GM11168 (cell line): Measurements from ENCODE around the gene JAK3.

Experiments used
- in situ Hi-C: fragments of 300-500 bp; cut with MboI; formaldehyde crosslinking; loops from one replicate; pipeline ENCODE4 v1.12.0; 2022; ENCODE audit warnings: low sequenced_read_pairs; ENCODE audit not compliant: unreplicated experiment

The JAK3 gene

GRCh38 chr19:17841810-17842662 is 5.7 kb downstream of the JAK3 start:
- in situ Hi-C loops, result no loop called here

GRCh38 chr19:17841371-17841809 is 6.4 kb downstream of the JAK3 start:
- in situ Hi-C loops, result no loop called here

GRCh38 chr19:17840019-17840418 is 7.8 kb downstream of the JAK3 start:
- in situ Hi-C loops, result no loop called here

GRCh38 chr19:17837972-17838371 is 9.8 kb downstream of the JAK3 start:
- in situ Hi-C loops, result no loop called here

GRCh38 chr19:17836530-17836929 is 11.3 kb downstream of the JAK3 start:
- in situ Hi-C loops, result no loop called here

- in situ Hi-C loops, result no loop called here
Measured at GRCh38 chr19:17835182-17836006, 12.4 kb downstream of the JAK3 start.

GRCh38 chr19:17834350-17835181 is 13.2 kb downstream of the JAK3 start:
- in situ Hi-C loops, result no loop called here

GRCh38 chr19:17832443-17833208 is 15.2 kb downstream of the JAK3 start:
- in situ Hi-C loops, result no loop called here

- in situ Hi-C loops, result no loop called here
Measured at GRCh38 chr19:17831419-17831888, 16.3 kb downstream of the JAK3 start.

- in situ Hi-C loops, result no loop called here
Measured at GRCh38 chr19:17830567-17831418, 17.0 kb downstream of the JAK3 start.

GRCh38 chr19:17829855-17830566 is 17.8 kb downstream of the JAK3 start:
- in situ Hi-C loops, result no loop called here

- in situ Hi-C loops, result no loop called here
Measured at GRCh38 chr19:17826508-17827056, 21.2 kb downstream of the JAK3 start.

GRCh38 chr19:17824339-17824738 is 23.4 kb downstream of the JAK3 start:
- in situ Hi-C loops, result no loop called here

- in situ Hi-C loops, result no loop called here
Measured at GRCh38 chr19:17821190-17821589, 26.6 kb downstream of the JAK3 start, which contains the start of gene INSL3. Gene INSL3 (minus strand): TSS chr19:17821519. CDS start chr19:17821506, 13 bp downstream.

GRCh38 chr19:17817668-17818363 is 30.0 kb downstream of the JAK3 start:
- in situ Hi-C loops, result no loop called here

- in situ Hi-C loops, result no loop called here
Measured at GRCh38 chr19:17812099-17812498, 35.7 kb downstream of the JAK3 start.

GRCh38 chr19:17811681-17812080 is 36.1 kb downstream of the JAK3 start:
- in situ Hi-C loops, result no loop called here
